ENCODE results near the gene VPS37B.
A peak's percentile ranks its signal among the peaks of the same experiment; 100 is the strongest.

Gene VPS37B

DNA sequence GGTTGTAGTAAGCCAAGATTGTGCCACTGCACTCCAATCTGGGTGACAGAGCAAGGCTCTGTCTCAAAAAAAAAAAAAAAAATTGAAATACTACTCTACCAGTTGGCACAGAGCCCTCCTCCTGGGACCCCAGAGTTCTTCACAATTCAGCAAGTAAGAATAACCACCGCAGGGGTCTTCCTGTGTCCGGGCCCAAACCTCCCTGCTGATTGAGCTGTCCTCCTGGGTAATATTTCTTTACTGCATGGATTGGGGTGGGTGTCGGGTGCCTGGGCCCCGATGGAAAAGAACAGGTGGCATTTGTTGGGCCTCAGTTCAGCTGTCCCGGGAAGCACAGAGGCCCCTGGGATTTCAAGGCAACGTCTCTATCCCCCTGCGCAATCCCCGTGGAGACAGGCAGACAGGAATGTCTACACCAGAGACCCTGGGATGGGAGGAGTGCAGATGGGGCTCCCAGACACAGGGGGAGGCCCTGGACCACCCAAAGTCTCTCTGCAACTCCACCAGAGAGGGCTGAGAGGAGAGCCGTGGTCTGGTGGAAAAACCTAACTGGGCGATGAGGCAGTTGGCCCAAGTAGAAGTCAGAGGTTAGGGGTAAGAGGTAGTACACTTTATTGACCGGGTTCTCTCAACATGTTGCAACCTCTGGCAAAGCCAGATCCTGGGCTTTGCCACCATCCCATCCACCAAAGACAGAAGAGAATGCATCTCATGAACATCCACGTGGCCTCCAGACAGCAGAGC is 32.7 kb upstream of the VPS37B start:
- in situ Hi-C loops (cut with MboI; ENCODE audit: low pct_unique_long_range_greater_than_20kb, low sequenced_read_pairs, unreplicated experiment), result no loop called here
- TF ChIP-seq, protein P1, sequence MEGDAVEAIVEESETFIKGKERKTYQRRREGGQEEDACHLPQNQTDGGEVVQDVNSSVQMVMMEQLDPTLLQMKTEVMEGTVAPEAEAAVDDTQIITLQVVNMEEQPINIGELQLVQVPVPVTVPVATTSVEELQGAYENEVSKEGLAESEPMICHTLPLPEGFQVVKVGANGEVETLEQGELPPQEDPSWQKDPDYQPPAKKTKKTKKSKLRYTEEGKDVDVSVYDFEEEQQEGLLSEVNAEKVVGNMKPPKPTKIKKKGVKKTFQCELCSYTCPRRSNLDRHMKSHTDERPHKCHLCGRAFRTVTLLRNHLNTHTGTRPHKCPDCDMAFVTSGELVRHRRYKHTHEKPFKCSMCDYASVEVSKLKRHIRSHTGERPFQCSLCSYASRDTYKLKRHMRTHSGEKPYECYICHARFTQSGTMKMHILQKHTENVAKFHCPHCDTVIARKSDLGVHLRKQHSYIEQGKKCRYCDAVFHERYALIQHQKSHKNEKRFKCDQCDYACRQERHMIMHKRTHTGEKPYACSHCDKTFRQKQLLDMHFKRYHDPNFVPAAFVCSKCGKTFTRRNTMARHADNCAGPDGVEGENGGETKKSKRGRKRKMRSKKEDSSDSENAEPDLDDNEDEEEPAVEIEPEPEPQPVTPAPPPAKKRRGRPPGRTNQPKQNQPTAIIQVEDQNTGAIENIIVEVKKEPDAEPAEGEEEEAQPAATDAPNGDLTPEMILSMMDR (IDR thresholded peaks at IDR 0.05; ENCODE audit: extremely low read depth, insufficient read depth, missing control alignments), result no peak
- DNase-seq (ENCODE audit: low spot score), result no peak

DNA sequence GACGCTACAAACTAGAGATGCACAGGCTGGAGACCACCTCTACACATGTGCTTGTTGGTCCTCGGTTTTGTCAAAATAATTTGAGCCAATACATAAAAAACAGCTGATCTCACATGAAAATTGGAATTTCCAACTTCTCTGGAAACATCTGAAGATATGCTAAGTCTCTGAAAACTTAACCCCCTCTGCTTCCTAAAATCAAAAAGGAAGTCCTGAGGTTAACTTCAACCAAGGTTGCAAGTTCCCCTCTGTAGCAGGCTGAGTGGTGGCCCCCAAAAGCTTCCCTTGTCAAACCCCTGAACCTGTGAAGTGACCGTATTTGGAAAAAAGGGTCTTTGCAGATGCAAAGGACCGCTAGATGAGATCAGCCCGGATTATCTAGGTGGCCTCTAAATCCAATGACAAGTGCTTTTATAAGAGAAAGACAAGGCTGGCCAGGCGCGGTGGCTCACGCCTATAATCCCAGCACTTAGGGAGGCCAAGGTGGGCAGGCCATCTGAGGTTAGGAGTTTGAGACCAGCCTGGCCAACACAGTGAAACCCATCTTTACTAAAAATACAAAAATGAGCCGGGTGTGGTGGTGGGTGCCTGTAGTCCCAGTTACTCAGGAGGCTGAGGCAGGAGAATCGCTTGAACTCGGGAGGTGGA is 32.0 kb upstream of the VPS37B start:
- no peak for DNase-seq (ENCODE audit: low spot score)
- in situ Hi-C loops (cut with MboI; ENCODE audit: low pct_unique_long_range_greater_than_20kb, low sequenced_read_pairs, unreplicated experiment), result no loop called here
- TF ChIP-seq, protein P1 (IDR thresholded peaks at IDR 0.05; ENCODE audit: extremely low read depth, insufficient read depth, missing control alignments), result no peak

GRCh38 chr12:122921917-122922316 is 26.0 kb upstream of the VPS37B start:
- TF ChIP-seq, protein P1 (IDR thresholded peaks at IDR 0.05; ENCODE audit: extremely low read depth, insufficient read depth, missing control alignments), result no peak
- DNase-seq (ENCODE audit: low spot score), result peak; percentile 3
- in situ Hi-C loops (cut with MboI; ENCODE audit: low pct_unique_long_range_greater_than_20kb, low sequenced_read_pairs, unreplicated experiment), result no loop called here

GRCh38 chr12:122920687-122921086 is 24.8 kb upstream of the VPS37B start:
- in situ Hi-C loops (cut with MboI; ENCODE audit: low pct_unique_long_range_greater_than_20kb, low sequenced_read_pairs, unreplicated experiment), result no loop called here
- TF ChIP-seq, protein P1 (IDR thresholded peaks at IDR 0.05; ENCODE audit: extremely low read depth, insufficient read depth, missing control alignments), result no peak
- DNase-seq (ENCODE audit: low spot score), result no peak

DNA sequence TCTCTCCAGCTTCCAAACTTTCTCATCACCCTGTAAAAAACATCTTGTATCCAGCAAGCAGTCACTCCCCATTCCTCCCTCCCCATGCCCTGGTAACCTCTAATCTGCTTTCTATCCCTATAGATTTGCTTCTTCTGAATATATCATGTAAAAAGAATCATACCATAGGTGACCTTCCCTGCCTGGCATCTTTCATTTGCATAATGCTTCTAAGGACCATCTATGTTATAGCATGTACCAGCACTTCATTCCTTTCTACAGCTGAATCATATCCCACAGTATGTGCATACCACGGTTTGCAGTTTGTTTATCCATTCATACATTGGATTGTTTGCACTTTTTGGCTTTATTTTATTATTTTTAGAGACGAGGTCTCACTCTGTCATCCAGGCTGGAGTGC is 22.9 kb upstream of the VPS37B start:
- in situ Hi-C loops (cut with MboI; ENCODE audit: low pct_unique_long_range_greater_than_20kb, low sequenced_read_pairs, unreplicated experiment), result no loop called here
- TF ChIP-seq, protein P1 (IDR thresholded peaks at IDR 0.05; ENCODE audit: extremely low read depth, insufficient read depth, missing control alignments), result no peak
- DNase-seq (ENCODE audit: low spot score), result peak; percentile 6

GRCh38 chr12:122917507-122918121 is 21.7 kb upstream of the VPS37B start:
- TF ChIP-seq, protein P1 (IDR thresholded peaks at IDR 0.05; ENCODE audit: extremely low read depth, insufficient read depth, missing control alignments), result no peak
- no peak for DNase-seq (ENCODE audit: low spot score)
- in situ Hi-C loops (cut with MboI; ENCODE audit: low pct_unique_long_range_greater_than_20kb, low sequenced_read_pairs, unreplicated experiment), result no loop called here
